Tibial nerve (tissue), 4 donors: ENCODE data around the gene GPS1. TPM values are rescaled to one million over a fixed set of nuclear protein-coding genes. Genes with fewer than 3 reads are reported as not detected.

ENCODE experiments used
- DNase-seq, 2 donors: peaks; one replicate each; pipeline ENCODE4 v3.0.0-alpha.2; 2019; ENCODE audit warnings: low spot score in 2 of 2
- H3K27ac ChIP-seq, 4 donors: fragments of 200-600 bp; sonication (generic) in 3 of 4; one replicate each; pipeline ENCODE4 v1.5.1; 2017 to 2019; ENCODE audit warnings: mild to moderate bottlenecking in 1 of 4
- H3K27me3 ChIP-seq, 2 donors: fragments of 200-600 bp; sonication (generic) in 1 of 2; one replicate each; pipeline versions ENCODE4 v1.5.1 to v1.6.0; 2017 to 2019
- H3K36me3 ChIP-seq, 3 donors: fragments of 200-600 bp; sonication (generic); one replicate each; pipeline ENCODE4 v1.5.1; 2018 to 2019
- H3K4me1 ChIP-seq, 4 donors: fragments of 200-600 bp; sonication (generic) in 3 of 4; one replicate each; pipeline ENCODE4 v1.5.1; 2017 to 2019
- H3K4me3 ChIP-seq, 4 donors: fragments of 200-600 bp; sonication (generic) in 3 of 4; one replicate each; pipeline ENCODE4 v1.5.1; 2017 to 2019; ENCODE audit warnings: mild to moderate bottlenecking in 1 of 4, moderate library complexity in 1 of 4
- H3K9me3 ChIP-seq, 4 donors: fragments of 200-600 bp; sonication (generic) in 3 of 4; one replicate each; pipeline ENCODE4 v1.5.1; 2017 to 2019
- CTCF ChIP-seq, 5 experiments: fragments of 200-600 bp in 3 of 5; fragments of 450-650 bp in 2 of 5; sonication (generic) in 3 of 5; IDR thresholded peaks; one replicate each; pipeline ENCODE4 v1.5.1; 2016 to 2019; ENCODE audit warnings: antibody characterized with exemption in 5 of 5, mild to moderate bottlenecking in 3 of 5, moderate library complexity in 2 of 5
- EP300 ChIP-seq, 2 donors: sonication (generic); formaldehyde crosslinking; IDR thresholded peaks; one replicate each; pipeline ENCODE4 v1.6.1; 2017; ENCODE audit warnings: antibody characterized with exemption in 2 of 2, mild to moderate bottlenecking in 1 of 2
- POLR2A ChIP-seq, 2 donors: fragments of 450-650 bp; IDR thresholded peaks; one replicate each; pipeline ENCODE4 v1.6.1; 2017; ENCODE audit warnings: antibody characterized with exemption in 2 of 2, mild to moderate bottlenecking in 2 of 2, moderate library complexity in 2 of 2
- WGBS, 2 donors: methylation state at CpG; one replicate each; pipeline ENCODE4 v1.1.5; 2018; 5-methylcytosine and 5-hydroxymethylcytosine counted together
- total RNA-seq, 4 donors: library from RNA; depleted of rRNA; stranded (reverse); fragments of >200 nt; gene quantifications; one replicate each; pipeline ENCODE4 v1.1.0, GENCODE V29; 2016

The GPS1 gene
- total RNA-seq, 4 donors from 2014 or later, result 74.9 to 134 (median 92.9) TPM

GRCh38 chr17:82104797-82105416, 53.2 kb downstream of the GPS1 start:
- no peak for DNase-seq
- peaks cover 0 to 78% (median 44%) of the 10 kb centered on the region in 4 donors for H3K4me1 ChIP-seq

GRCh38 chr17:82105417-82105881, 53.8 kb downstream of the GPS1 start:
- Histone ChIP-seq H3K27me3 (no peaks in the 10 kb centered on the region), H3K9me3 (no peaks in the 10 kb centered on the region), H3K4me1 (peaks cover 0 to 73% (median 41%) of the 10 kb centered on the region in 4 donors), H3K36me3 (no peaks in the 10 kb centered on the region), H3K4me3 (peak overlapping the region in 1 of 4 donors; percentile 33), H3K27ac (peak overlapping the region in 3 of 4 donors; percentile 85 to 98 (median 86))
- DNase-seq, result no peak
- TF ChIP-seq EP300 (IDR thresholded peaks at IDR 0.05), result no peak
- TF ChIP-seq CTCF (IDR thresholded peaks at IDR 0.05), result no peak
- TF ChIP-seq POLR2A (IDR thresholded peaks at IDR 0.05), result no peak
- WGBS, 2 donors, result 81 to 90% methylated on average over 13 of the region's 13 CpGs

More at GRCh38 chr17:82104797-82105416, 53.2 kb downstream of the GPS1 start:
- no peaks in the 10 kb centered on the region for H3K9me3 ChIP-seq
- TF ChIP-seq CTCF (IDR thresholded peaks at IDR 0.05), result no peak
- no peak for TF ChIP-seq POLR2A (IDR thresholded peaks at IDR 0.05)
- no peak for TF ChIP-seq EP300 (IDR thresholded peaks at IDR 0.05)
- H3K27me3 ChIP-seq, result no peaks in the 10 kb centered on the region
- peak overlapping the region; percentile 72 to 98 (median 80) for H3K27ac ChIP-seq
- no peaks in the 10 kb centered on the region for H3K36me3 ChIP-seq
- WGBS, 2 donors, result 77 to 99% methylated on average over 3 to 10 of the region's 11 CpGs
- H3K4me3 ChIP-seq, result no peak overlapping the region

- 30 to 33% methylated on average over 17 to 21 of the region's 24 CpGs for WGBS, 2 donors
- H3K36me3 ChIP-seq, result no peaks in the 10 kb centered on the region
- no peaks in the 10 kb centered on the region for H3K27me3 ChIP-seq
- H3K9me3 ChIP-seq, result no peaks in the 10 kb centered on the region
- DNase-seq, result no peak
- peak overlapping the region; percentile 48 to 98 (median 76) for H3K27ac ChIP-seq
- peak overlapping the region in 2 of 4 donors; percentile 13 to 33 for H3K4me3 ChIP-seq
- TF ChIP-seq EP300 (IDR thresholded peaks at IDR 0.05), result no peak
- peak in 2 of 5 experiments; percentile 13 to 46 for TF ChIP-seq CTCF (IDR thresholded peaks at IDR 0.05)
- peak in 1 of 2 donors; percentile 4 for TF ChIP-seq POLR2A (IDR thresholded peaks at IDR 0.05)
- H3K4me1 ChIP-seq, result peaks cover 0 to 67% (median 40%) of the 10 kb centered on the region in 4 donors
These were observed 54.4 kb downstream of the GPS1 start for GRCh38 chr17:82105882-82106687.

GRCh38 chr17:82106688-82107305, 55.1 kb downstream of the GPS1 start:
- peak overlapping the region; percentile 48 to 98 (median 76) for H3K27ac ChIP-seq
- no peak for DNase-seq
- no peak for TF ChIP-seq POLR2A (IDR thresholded peaks at IDR 0.05)
- no peak for TF ChIP-seq CTCF (IDR thresholded peaks at IDR 0.05)
- TF ChIP-seq EP300 (IDR thresholded peaks at IDR 0.05), result no peak
- H3K4me1 ChIP-seq, result peaks cover 0 to 60% (median 37%) of the 10 kb centered on the region in 4 donors
- 56 to 75% methylated on average over 5 to 9 of the region's 9 CpGs for WGBS, 2 donors
- H3K27me3 ChIP-seq, result no peaks in the 10 kb centered on the region
- no peaks in the 10 kb centered on the region for H3K9me3 ChIP-seq
- H3K36me3 ChIP-seq, result peaks cover 0 to 6% (median 0%) of the 10 kb centered on the region in 3 donors
- peak overlapping the region in 2 of 4 donors; percentile 13 to 33 for H3K4me3 ChIP-seq

Other genes starting within 250 kb of the GPS1 start
- 10 to 100 TPM in 2 of 4 donors, 1 to 10 TPM in 2; 1.8 to 14.7 (median 8.1) TPM for gene GCGR, start 247.7 kb upstream of the GPS1 start, total RNA-seq
- gene MCRIP1, start 218.6 kb upstream of the GPS1 start, total RNA-seq, result 100 to 1,000 TPM in 1 of 4 donors, 10 to 100 TPM in 3; 78.7 to 105 (median 92.5) TPM
- 1 to 10 TPM in 1 of 4 donors, not detected in 3; 2.6 TPM for gene PPP1R27, start 216.8 kb upstream of the GPS1 start, total RNA-seq
- gene P4HB, start 191.4 kb upstream of the GPS1 start, total RNA-seq, result 100 to 1,000 TPM; 385 to 594 (median 472) TPM
- gene ARHGDIA, start 180.6 kb upstream of the GPS1 start, total RNA-seq, result 100 to 1,000 TPM; 190 to 484 (median 237) TPM
- 10 to 100 TPM; 44.5 to 67.2 (median 63.5) TPM for gene ALYREF, start 160.3 kb upstream of the GPS1 start, total RNA-seq
- gene ANAPC11, start 160.2 kb upstream of the GPS1 start, total RNA-seq, result 100 to 1,000 TPM in 3 of 4 donors, 10 to 100 TPM in 1; 95.4 to 116 (median 106) TPM
- 1 to 10 TPM in 3 of 4 donors, not detected in 1; 4.2 to 8.7 (median 5.4) TPM for gene NPB, start 149.7 kb upstream of the GPS1 start, total RNA-seq
- gene PCYT2, start 140.5 kb upstream of the GPS1 start, total RNA-seq, result 10 to 100 TPM; 36.0 to 64.9 (median 46.6) TPM
- gene SIRT7, start 133.7 kb upstream of the GPS1 start, total RNA-seq, result 10 to 100 TPM; 22.3 to 42.2 (median 30.7) TPM
- 10 to 100 TPM; 17.9 to 25.5 (median 22.5) TPM for gene MAFG, start 124.2 kb upstream of the GPS1 start, total RNA-seq
- 1 to 10 TPM; 6.3 to 9.9 (median 6.9) TPM for gene PYCR1, start 114.6 kb upstream of the GPS1 start, total RNA-seq
- gene MYADML2, start 104.7 kb upstream of the GPS1 start, total RNA-seq, result not detected
- gene NOTUM, start 90.7 kb upstream of the GPS1 start, total RNA-seq, result not detected
- 10 to 100 TPM; 32.9 to 82.8 (median 55.6) TPM for gene ASPSCR1, start 74.3 kb upstream of the GPS1 start, total RNA-seq
- 100 to 1,000 TPM in 1 of 4 donors, 10 to 100 TPM in 3; 69.9 to 143 (median 78.0) TPM for gene CENPX, start 29.0 kb upstream of the GPS1 start, total RNA-seq
- gene LRRC45, start 28.6 kb upstream of the GPS1 start, total RNA-seq, result 10 to 100 TPM; 13.1 to 25.8 (median 15.3) TPM
- 10 to 100 TPM in 1 of 4 donors, 1 to 10 TPM in 3; 2.4 to 14.7 (median 5.4) TPM for gene RAC3, start 20.2 kb upstream of the GPS1 start, total RNA-seq
- 100 to 1,000 TPM; 236 to 347 (median 269) TPM for gene DCXR, start 14.2 kb upstream of the GPS1 start, total RNA-seq
- 10 to 100 TPM; 43.5 to 70.2 (median 64.4) TPM for gene RFNG, start 87 bp upstream of the GPS1 start, total RNA-seq
- gene DUS1L, start 13.9 kb downstream of the GPS1 start, total RNA-seq, result 100 to 1,000 TPM in 2 of 4 donors, 10 to 100 TPM in 2; 85.2 to 179 (median 106) TPM
- gene FASN, start 46.3 kb downstream of the GPS1 start, total RNA-seq, result 100 to 1,000 TPM; 129 to 319 (median 160) TPM
- gene CCDC57, start 160.9 kb downstream of the GPS1 start, total RNA-seq, result 10 to 100 TPM; 33.5 to 91.2 (median 47.9) TPM
- gene SLC16A3, start 177.1 kb downstream of the GPS1 start, total RNA-seq, result 10 to 100 TPM; 10.5 to 36.0 (median 21.4) TPM
- 100 to 1,000 TPM in 3 of 4 donors, 10 to 100 TPM in 1; 93.9 to 160 (median 124) TPM for gene CSNK1D, start 221.8 kb downstream of the GPS1 start, total RNA-seq